NCI-H2196 treated with DMSO at 0.1 percent for 48 hours (cell line): ENCODE data around the gene BCAS3.

ENCODE experiments used
- DNase-seq: peaks from one replicate; lab custom pipeline; 2025; ENCODE audit not compliant: unreplicated experiment; lab: John Stamatoyannopoulos, UW

BCAS3 gene

GRCh38 chr17:61117983-61118382 is 440.3 kb downstream of the BCAS3 start:
- DNase-seq, result no peak

GRCh38 chr17:61118871-61119270 is 441.2 kb downstream of the BCAS3 start:
- no peak for DNase-seq

GRCh38 chr17:61122326-61122913 is 444.8 kb downstream of the BCAS3 start:
- no peak for DNase-seq

- no peak for DNase-seq
Measured at GRCh38 chr17:61124562-61124961, 446.9 kb downstream of the BCAS3 start.

GRCh38 chr17:61126473-61127249 is 449.0 kb downstream of the BCAS3 start:
- DNase-seq, result no peak

GRCh38 chr17:61127960-61128359 is 450.3 kb downstream of the BCAS3 start:
- DNase-seq, result no peak

GRCh38 chr17:61128661-61129115 is 451.0 kb downstream of the BCAS3 start:
- DNase-seq, result no peak

- DNase-seq, result no peak
Measured at GRCh38 chr17:61129267-61130254, 451.9 kb downstream of the BCAS3 start.

- no peak for DNase-seq
Measured at GRCh38 chr17:61130330-61130729, 452.7 kb downstream of the BCAS3 start.

GRCh38 chr17:61131585-61131984 is 453.9 kb downstream of the BCAS3 start:
- DNase-seq, result no peak

- DNase-seq, result no peak
Measured at GRCh38 chr17:61132524-61132923, 454.9 kb downstream of the BCAS3 start.

- DNase-seq, result no peak
Measured at GRCh38 chr17:61133853-61134252, 456.2 kb downstream of the BCAS3 start.

- DNase-seq, result no peak
Measured at GRCh38 chr17:61134551-61135235, 457.0 kb downstream of the BCAS3 start.

GRCh38 chr17:61135782-61136181 is 458.1 kb downstream of the BCAS3 start:
- DNase-seq, result no peak

GRCh38 chr17:61136296-61136695 is 458.6 kb downstream of the BCAS3 start:
- no peak for DNase-seq

GRCh38 chr17:61139219-61139618 is 461.6 kb downstream of the BCAS3 start:
- no peak for DNase-seq

GRCh38 chr17:61140081-61140786 is 462.6 kb downstream of the BCAS3 start:
- DNase-seq, result no peak

GRCh38 chr17:61143026-61143425 is 465.4 kb downstream of the BCAS3 start:
- DNase-seq, result no peak

- no peak for DNase-seq
Measured at GRCh38 chr17:61144137-61144536, 466.5 kb downstream of the BCAS3 start.
